OCI-LY1 (cell line): ENCODE results near the gene HOXC6.

Experiments used
- H2AFZ ChIP-seq: fragments of 200-600 bp; sonication (generic), shearing (Covaris generic); 2 replicates; pipeline ENCODE4 v1.6.0; 2014; ENCODE audit warnings: antibody characterized with exemption, mild to moderate bottlenecking, low read length
- H3F3A ChIP-seq: fragments of 200-600 bp; sonication (generic), shearing (Covaris generic); 2 replicates; pipeline ENCODE4 v1.6.0; 2014; ENCODE audit warnings: mild to moderate bottlenecking, antibody characterized with exemption, low read length, moderate library complexity; ENCODE audit not compliant: insufficient read depth
- H3K27ac ChIP-seq: fragments of 200-600 bp; sonication (generic); 2 replicates; pipeline ENCODE4 v1.5.1; 2014; ENCODE audit warnings: low read length, mixed run types, mild to moderate bottlenecking, low read depth; ENCODE audit not compliant: poor library complexity, severe bottlenecking
- H3K27me3 ChIP-seq: fragments of 200-600 bp; sonication (generic); 2 replicates; pipeline ENCODE4 v1.6.0; 2014; ENCODE audit warnings: antibody characterized with exemption, mild to moderate bottlenecking, low read length, moderate library complexity; ENCODE audit not compliant: insufficient read depth
- H3K36me3 ChIP-seq: fragments of 200-600 bp; sonication (generic); 2 replicates; pipeline ENCODE4 v1.6.1; 2014; ENCODE audit warnings: mild to moderate bottlenecking, antibody characterized with exemption, low read length, moderate library complexity, mixed read lengths; ENCODE audit not compliant: insufficient read depth
- H3K4me1 ChIP-seq: fragments of 200-600 bp; sonication (generic); 2 replicates; pipeline ENCODE4 v1.5.1; 2014; ENCODE audit warnings: mild to moderate bottlenecking, low read length, moderate library complexity; ENCODE audit not compliant: insufficient read depth, severe bottlenecking
- H3K4me2 ChIP-seq: fragments of 200-600 bp; sonication (generic), shearing (Covaris generic); 2 replicates; pipeline ENCODE4 v1.6.1; 2014; ENCODE audit warnings: low read length
- H3K4me3 ChIP-seq: fragments of 200-600 bp; sonication (generic); 2 replicates; pipeline ENCODE4 v1.5.1; 2014; ENCODE audit warnings: low read length, low read depth, mild to moderate bottlenecking, mixed read lengths; ENCODE audit not compliant: poor library complexity, severe bottlenecking
- H3K79me2 ChIP-seq: fragments of 200-600 bp; shearing (Covaris generic); 2 replicates; pipeline ENCODE4 v1.6.1; 2016; ENCODE audit warnings: mixed run types, low read length, mixed read lengths; ENCODE audit not compliant: insufficient read depth
- H3K9ac ChIP-seq: fragments of 200-600 bp; sonication (generic), shearing (Covaris generic); 2 replicates; pipeline ENCODE4 v1.6.1; 2014; ENCODE audit warnings: mild to moderate bottlenecking, low read length, mixed read lengths
- H3K9me2 ChIP-seq: fragments of 200-600 bp; sonication (generic), shearing (Covaris generic); 2 replicates; pipeline ENCODE4 v1.6.1; 2014; ENCODE audit warnings: low read depth, mild to moderate bottlenecking, low read length, mixed read lengths
- H3K9me3 ChIP-seq: fragments of 200-600 bp; shearing (Covaris generic); 2 replicates; pipeline ENCODE4 v1.6.1; 2014; ENCODE audit warnings: low read length, mixed read lengths
- H4K20me1 ChIP-seq: fragments of 200-600 bp; sonication (generic), shearing (Covaris generic); 2 replicates; pipeline ENCODE4 v1.6.0; 2016; ENCODE audit warnings: mild to moderate bottlenecking, low read length; ENCODE audit not compliant: insufficient read depth
- CTCF ChIP-seq: fragments of 200-600 bp; sonication (generic), shearing (Covaris generic); IDR thresholded peaks from 2 replicates; pipeline ENCODE4 v1.5.1; 2017; ENCODE audit warnings: mild to moderate bottlenecking, antibody characterized with exemption, low read length, moderate library complexity, mixed read lengths
- EZH2 ChIP-seq: fragments of 200-600 bp; sonication (generic), shearing (Covaris generic); IDR thresholded peaks from 2 replicates; pipeline ENCODE4 v1.8.0; 2017; ENCODE audit warnings: borderline replicate concordance, mixed run types, mild to moderate bottlenecking, antibody characterized with exemption, low read length, moderate library complexity, mixed read lengths

The HOXC6 gene

GRCh38 chr12:54003625-54004024 is 24.6 kb upstream of the HOXC6 start:
- no peaks in the 10 kb centered on the region for H3K9me3 ChIP-seq
- no peaks in the 10 kb centered on the region for H3F3A ChIP-seq
- H3K4me1 ChIP-seq: peaks cover 6% of the 10 kb centered on the region
- H3K9ac ChIP-seq: no peak overlapping the region
- TF ChIP-seq CTCF (no peak), EZH2 (no peak)
- no peak overlapping the region for H3K4me2 ChIP-seq
- no peaks in the 10 kb centered on the region for H3K9me2 ChIP-seq
- no peak overlapping the region for H3K4me3 ChIP-seq
- H3K27me3 ChIP-seq: no peaks in the 10 kb centered on the region
- no peaks in the 10 kb centered on the region for H3K79me2 ChIP-seq
- no peaks in the 10 kb centered on the region for H3K36me3 ChIP-seq
- no peak overlapping the region for H2AFZ ChIP-seq
- no peaks in the 10 kb centered on the region for H4K20me1 ChIP-seq
- no peak overlapping the region for H3K27ac ChIP-seq

DNA sequence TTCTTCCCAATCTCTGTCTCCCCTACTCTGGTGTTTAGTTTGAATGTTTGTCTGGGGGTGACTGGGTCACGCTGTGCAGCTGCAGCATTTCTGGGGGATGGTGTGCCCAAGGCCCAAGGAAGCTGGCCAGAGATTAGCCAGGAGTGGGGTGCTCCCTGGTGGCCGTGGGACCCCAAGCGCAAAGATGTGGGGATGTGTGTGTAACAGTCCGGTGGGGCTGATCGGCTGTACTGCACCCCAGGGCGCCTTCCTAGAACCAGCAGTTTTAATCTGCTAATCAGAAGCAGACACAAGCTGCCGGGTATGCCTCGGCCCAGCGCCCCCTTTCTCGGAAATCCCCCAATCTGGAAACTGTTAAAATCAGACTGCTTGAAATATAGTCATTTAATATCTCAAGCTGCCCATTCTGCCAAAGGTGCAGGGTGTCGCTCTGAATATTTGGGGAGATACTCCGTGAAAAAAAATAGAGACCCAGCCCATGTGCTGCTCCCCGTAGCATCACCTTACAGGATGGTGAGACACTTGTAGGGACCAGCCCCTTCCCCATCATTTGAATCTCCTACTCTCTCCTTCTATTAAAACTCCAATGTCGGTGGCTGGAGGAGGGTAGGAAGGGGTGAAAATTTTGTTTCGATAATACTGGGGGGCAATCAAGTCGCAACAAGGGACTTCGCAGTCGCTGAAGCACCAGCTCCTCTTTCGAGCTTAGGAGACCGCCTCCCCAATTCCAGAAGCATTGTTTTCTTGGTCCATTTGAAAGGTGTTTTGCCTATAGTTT is 24.0 kb upstream of the HOXC6 start:
- TF ChIP-seq CTCF: no peak
- TF ChIP-seq EZH2: no peak
- Histone ChIP-seq H2AFZ (no peak overlapping the region), H3K4me3 (no peak overlapping the region), H3K79me2 (no peaks in the 10 kb centered on the region), H3K4me2 (no peak overlapping the region), H4K20me1 (no peaks in the 10 kb centered on the region), H3K9ac (no peak overlapping the region), H3K27ac (no peak overlapping the region), H3K27me3 (no peaks in the 10 kb centered on the region), H3K4me1 (peaks cover 6% of the 10 kb centered on the region), H3F3A (no peaks in the 10 kb centered on the region), H3K9me3 (no peaks in the 10 kb centered on the region), H3K36me3 (no peaks in the 10 kb centered on the region), H3K9me2 (no peaks in the 10 kb centered on the region)

- TF ChIP-seq CTCF: no peak
- TF ChIP-seq EZH2: no peak
- no peaks in the 10 kb centered on the region for H3K79me2 ChIP-seq
- no peak overlapping the region for H3K4me3 ChIP-seq
- H3K4me1 ChIP-seq: peaks cover 6% of the 10 kb centered on the region
- H3K27me3 ChIP-seq: 0 out of 2 replicates have a peak, but pooled peaks cover 4% of the 10 kb centered on the region
- H3K36me3 ChIP-seq: no peaks in the 10 kb centered on the region
- H3K9me3 ChIP-seq: no peaks in the 10 kb centered on the region
- H3K9me2 ChIP-seq: no peaks in the 10 kb centered on the region
- no peak overlapping the region for H3K27ac ChIP-seq
- H4K20me1 ChIP-seq: no peaks in the 10 kb centered on the region
- H3F3A ChIP-seq: no peaks in the 10 kb centered on the region
- H3K4me2 ChIP-seq: no peak overlapping the region
- H3K9ac ChIP-seq: no peak overlapping the region
- H2AFZ ChIP-seq: no peak overlapping the region
Observed at GRCh38 chr12:54004841-54005530, 23.3 kb upstream of the HOXC6 start.
